Activated naive CD8-positive, alpha-beta T cell treated with anti-CD3 and anti-CD28 coated beads, Interleukin-2, amount 10 ng/mL, durations not matched to agents 7 days and 5 days (primary cell): ENCODE data around the gene SIPA1L3. TPM values are rescaled to one million over a fixed set of nuclear protein-coding genes. Genes with fewer than 3 reads are reported as not detected.

Experiments
- ATAC-seq: fragments of 150-1000 bp; cut with Tn5 transposase; one replicate; pipeline ENCODE4 v1.10.0; 2021; ENCODE audit warnings: low read depth, moderate library complexity
- POLR2A ChIA-PET: fragments of 350-600 bp; sonication (Branson Sonifier 250); formaldehyde crosslinking; loops from one replicate; lab custom pipeline; 2021; ENCODE audit warnings: antibody characterized with exemption; lab: Charles Lee
- DNase-seq: peaks from one replicate; pipeline ENCODE4 v3.0.0; 2021
- H3K27ac Mint-ChIP-seq: one replicate; pipeline ENCODE4 v1.8.0; 2022; ENCODE audit warnings: mild to moderate bottlenecking, mixed read lengths
- H3K27me3 Mint-ChIP-seq: one replicate; pipeline ENCODE4 v1.8.0; 2022; ENCODE audit warnings: mild to moderate bottlenecking, moderate library complexity, mixed read lengths
- H3K36me3 Mint-ChIP-seq: one replicate; pipeline ENCODE4 v1.8.0; 2021; ENCODE audit warnings: mild to moderate bottlenecking, mixed read lengths
- H3K4me1 Mint-ChIP-seq: one replicate; pipeline ENCODE4 v1.8.0; 2021; ENCODE audit warnings: mixed read lengths
- H3K4me3 Mint-ChIP-seq: one replicate; pipeline ENCODE4 v1.8.0; 2022; ENCODE audit warnings: mild to moderate bottlenecking, moderate library complexity, mixed read lengths
- H3K9me3 Mint-ChIP-seq: one replicate; pipeline ENCODE4 v1.8.0; 2021; ENCODE audit warnings: mixed read lengths
- total RNA-seq, 2 experiments: library from RNA; stranded (reverse); gene quantifications; one replicate each; pipeline ENCODE4 v1.2.3, GENCODE V29; 2021

Gene SIPA1L3
- total RNA-seq, 2 experiments from 2014 or later = 20.3 to 24.6 TPM

DNA sequence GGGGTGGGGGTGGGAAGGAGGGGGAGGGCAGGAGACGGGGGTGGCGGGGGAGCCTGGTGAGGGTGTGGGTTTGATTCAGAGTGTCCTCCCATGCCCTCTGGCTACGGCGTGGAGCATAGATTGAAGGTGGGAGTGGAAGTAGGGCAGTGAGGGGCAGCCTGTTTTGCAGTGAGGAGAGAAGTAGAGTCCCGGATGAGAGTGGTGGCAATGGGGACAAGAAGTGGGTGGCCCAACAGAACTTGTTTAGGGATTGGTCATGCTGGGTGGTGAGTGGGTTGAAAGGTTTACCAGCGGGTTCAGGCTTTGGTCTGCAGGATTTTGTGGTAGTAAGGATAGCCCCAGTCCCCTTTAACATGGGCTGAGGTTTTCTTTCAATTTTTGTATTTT lies 35.5 kb downstream of the SIPA1L3 start:
- Mint-ChIP-seq H3K9me3 (peaks cover 2% of the 10 kb centered on the region), H3K4me3 (no peak overlapping the region), H3K27ac (no peak overlapping the region), H3K36me3 (peaks cover 2% of the 10 kb centered on the region), H3K4me1 (peaks cover 2% of the 10 kb centered on the region), H3K27me3 (no peaks in the 10 kb centered on the region)
- no peak for DNase-seq
- no peak for ATAC-seq
- POLR2A ChIA-PET = no interaction called here

DNA sequence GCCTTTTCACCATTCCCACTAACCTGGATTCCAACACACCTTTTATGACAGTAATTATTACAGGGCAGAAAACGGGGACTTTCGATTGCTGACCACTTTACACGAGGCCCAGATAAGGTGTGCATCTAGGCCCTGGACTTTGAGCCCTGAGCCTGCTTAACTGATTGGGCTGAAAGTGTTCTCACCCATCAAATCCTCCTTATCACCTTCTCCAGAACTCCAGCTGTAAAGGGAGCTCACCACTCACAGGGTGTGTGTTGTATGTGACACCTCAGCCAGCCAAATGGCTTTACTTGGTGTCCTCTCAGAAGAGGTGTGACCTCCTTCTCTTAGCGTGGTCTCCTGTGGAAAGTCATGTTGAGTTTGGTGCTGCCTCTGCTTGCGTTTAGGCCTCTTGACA lies 36.5 kb downstream of the SIPA1L3 start:
- Mint-ChIP-seq H3K36me3 (peaks cover 2% of the 10 kb centered on the region), H3K27ac (no peak overlapping the region), H3K27me3 (no peaks in the 10 kb centered on the region), H3K9me3 (peaks cover 2% of the 10 kb centered on the region), H3K4me3 (no peak overlapping the region), H3K4me1 (peaks cover 2% of the 10 kb centered on the region)
- ATAC-seq (no peak), DNase-seq (no peak)
- POLR2A ChIA-PET = interaction anchor here (0.7 kb wide), 1 partner anchor 228 kb away, joined by 4 read pairs; no protein-coding TSS in a partner anchor

DNA sequence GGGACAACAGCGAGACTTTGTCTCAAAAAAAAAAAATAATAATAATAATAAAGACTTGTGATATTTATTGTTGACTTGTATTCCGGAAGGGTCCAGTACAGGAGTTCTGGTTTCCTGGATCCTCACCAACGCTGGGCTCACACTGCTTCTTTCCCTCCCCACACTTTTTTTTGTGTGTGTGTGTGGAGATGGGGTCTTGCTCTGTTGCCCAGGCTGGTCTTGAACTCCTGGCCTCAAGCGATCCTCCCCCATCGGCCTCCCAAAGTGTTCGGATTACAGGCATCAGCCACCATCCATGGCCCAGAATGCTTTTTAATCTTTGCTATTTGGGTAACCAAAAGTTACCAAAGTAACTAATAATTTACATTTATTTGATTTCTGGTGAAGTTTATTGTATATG lies 39.1 kb downstream of the SIPA1L3 start:
- no peaks in the 10 kb centered on the region for H3K4me1 Mint-ChIP-seq
- H3K36me3 Mint-ChIP-seq = peaks cover 4% of the 10 kb centered on the region
- ATAC-seq (no peak), DNase-seq (no peak)
- POLR2A ChIA-PET = no interaction called here
- H3K27ac Mint-ChIP-seq = no peak overlapping the region
- no peaks in the 10 kb centered on the region for H3K27me3 Mint-ChIP-seq
- H3K4me3 Mint-ChIP-seq = no peak overlapping the region
- peaks cover 4% of the 10 kb centered on the region for H3K9me3 Mint-ChIP-seq

DNA sequence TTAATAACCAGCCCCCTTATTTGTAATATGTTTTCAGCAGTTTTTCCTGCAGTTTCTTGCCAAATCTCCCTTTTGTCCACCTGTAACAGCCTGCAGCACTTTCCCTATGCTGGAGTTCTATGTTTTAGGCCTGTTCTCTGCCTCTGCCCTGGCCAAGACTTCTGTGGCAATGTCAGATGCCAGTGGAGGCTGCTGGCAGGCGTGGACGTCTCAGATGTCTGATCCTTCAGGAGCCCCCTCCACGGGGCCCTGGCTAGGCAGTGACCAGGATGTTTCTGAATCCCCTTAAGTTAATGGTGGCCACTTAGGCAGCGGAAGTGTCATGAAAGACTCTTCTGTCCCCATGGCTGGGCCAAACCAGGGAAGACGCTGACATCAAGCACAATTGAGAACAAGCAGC lies 40.8 kb downstream of the SIPA1L3 start:
- no peak overlapping the region for H3K4me3 Mint-ChIP-seq
- no peaks in the 10 kb centered on the region for H3K27me3 Mint-ChIP-seq
- POLR2A ChIA-PET = no interaction called here
- no peak for DNase-seq
- ATAC-seq = no peak
- peaks cover 5% of the 10 kb centered on the region for H3K9me3 Mint-ChIP-seq
- H3K36me3 Mint-ChIP-seq = peaks cover 5% of the 10 kb centered on the region
- no peak overlapping the region for H3K27ac Mint-ChIP-seq
- no peaks in the 10 kb centered on the region for H3K4me1 Mint-ChIP-seq

DNA sequence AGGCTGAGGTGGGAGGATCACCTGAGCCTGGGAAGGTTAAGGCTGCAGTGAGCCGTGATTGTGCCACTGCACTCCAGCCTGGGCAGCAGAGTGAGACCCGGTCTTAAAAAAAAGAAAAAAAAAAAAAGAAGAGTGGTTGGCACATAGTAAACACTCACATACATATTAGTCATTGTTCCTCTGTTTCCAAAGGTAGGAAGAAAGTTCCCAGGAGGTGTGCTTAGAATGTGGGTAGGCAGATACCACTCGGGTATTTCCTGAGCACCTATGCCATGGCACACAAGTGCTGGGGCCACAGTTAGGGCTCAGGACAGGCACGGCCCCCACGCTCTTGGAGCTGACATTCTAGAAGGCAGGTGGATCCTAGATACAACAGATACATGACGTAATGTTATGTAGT lies 41.4 kb downstream of the SIPA1L3 start:
- Mint-ChIP-seq H3K27ac (no peak overlapping the region), H3K27me3 (no peaks in the 10 kb centered on the region), H3K4me3 (no peak overlapping the region), H3K36me3 (peaks cover 5% of the 10 kb centered on the region), H3K4me1 (no peaks in the 10 kb centered on the region), H3K9me3 (peaks cover 6% of the 10 kb centered on the region)
- ATAC-seq (no peak), DNase-seq (no peak)
- POLR2A ChIA-PET = no interaction called here

DNA sequence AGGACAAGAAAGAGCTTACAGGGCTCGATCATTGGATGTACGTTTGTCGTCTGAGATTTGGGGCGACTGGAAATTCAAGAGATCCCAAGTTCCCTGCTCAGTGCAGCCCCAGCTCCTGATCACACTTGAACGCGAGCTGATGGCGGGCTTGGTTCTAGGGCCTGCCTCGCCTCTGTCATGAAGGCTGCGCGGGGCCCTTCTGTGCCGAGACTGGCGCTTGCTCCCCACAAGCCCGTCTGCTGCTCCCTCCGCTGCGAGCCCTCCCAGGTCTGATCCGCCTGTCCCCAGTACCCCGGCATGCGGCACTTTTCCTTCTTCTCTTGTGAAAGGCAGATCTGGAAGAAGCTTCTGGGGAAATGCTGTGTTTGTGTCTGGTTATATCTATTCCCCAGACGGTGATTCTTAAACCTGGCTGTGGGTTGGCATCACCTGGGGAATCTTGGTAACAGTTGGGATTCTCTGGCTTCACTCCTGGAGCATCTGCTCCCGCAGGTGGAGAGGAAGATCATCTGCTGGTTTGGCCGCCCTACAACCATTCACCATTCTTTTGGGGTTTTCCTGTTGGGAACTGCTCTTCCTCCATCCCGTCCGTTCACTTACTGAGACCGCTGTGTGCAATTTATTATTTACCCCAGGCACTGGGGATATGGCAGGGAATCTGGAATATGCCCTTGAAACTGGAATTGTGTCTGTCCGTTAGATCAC lies 43.6 kb downstream of the SIPA1L3 start:
- no peak for ATAC-seq
- Mint-ChIP-seq H3K4me3 (no peak overlapping the region), H3K9me3 (peaks cover 9% of the 10 kb centered on the region), H3K4me1 (no peaks in the 10 kb centered on the region), H3K27me3 (no peaks in the 10 kb centered on the region), H3K27ac (no peak overlapping the region), H3K36me3 (peaks cover 8% of the 10 kb centered on the region)
- POLR2A ChIA-PET = no interaction called here
- no peak for DNase-seq

DNA sequence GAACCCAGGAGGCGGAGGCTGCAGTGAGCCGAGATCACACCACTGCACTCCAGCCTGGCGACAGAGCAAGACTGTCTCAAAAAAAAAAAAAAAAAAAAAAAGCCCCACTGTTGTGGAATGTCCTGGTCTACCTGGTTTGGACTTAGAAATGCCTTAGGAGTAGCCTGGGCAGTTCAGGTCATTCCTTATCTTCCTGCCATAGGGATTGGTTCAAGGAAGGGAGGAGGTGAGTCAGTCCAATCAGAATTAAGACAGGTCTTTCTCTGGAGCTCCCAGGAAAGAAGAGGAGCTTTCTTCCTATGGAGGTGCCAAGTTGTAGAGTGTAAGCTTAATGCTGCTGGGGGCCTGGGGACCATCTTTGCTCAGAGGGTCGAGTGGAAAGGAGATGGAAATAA lies 44.8 kb downstream of the SIPA1L3 start:
- no peaks in the 10 kb centered on the region for H3K4me1 Mint-ChIP-seq
- POLR2A ChIA-PET = no interaction called here
- H3K27ac Mint-ChIP-seq = no peak overlapping the region
- peaks cover 8% of the 10 kb centered on the region for H3K36me3 Mint-ChIP-seq
- no peaks in the 10 kb centered on the region for H3K27me3 Mint-ChIP-seq
- DNase-seq (no peak), ATAC-seq (no peak)
- peaks cover 9% of the 10 kb centered on the region for H3K9me3 Mint-ChIP-seq
- H3K4me3 Mint-ChIP-seq = no peak overlapping the region

DNA sequence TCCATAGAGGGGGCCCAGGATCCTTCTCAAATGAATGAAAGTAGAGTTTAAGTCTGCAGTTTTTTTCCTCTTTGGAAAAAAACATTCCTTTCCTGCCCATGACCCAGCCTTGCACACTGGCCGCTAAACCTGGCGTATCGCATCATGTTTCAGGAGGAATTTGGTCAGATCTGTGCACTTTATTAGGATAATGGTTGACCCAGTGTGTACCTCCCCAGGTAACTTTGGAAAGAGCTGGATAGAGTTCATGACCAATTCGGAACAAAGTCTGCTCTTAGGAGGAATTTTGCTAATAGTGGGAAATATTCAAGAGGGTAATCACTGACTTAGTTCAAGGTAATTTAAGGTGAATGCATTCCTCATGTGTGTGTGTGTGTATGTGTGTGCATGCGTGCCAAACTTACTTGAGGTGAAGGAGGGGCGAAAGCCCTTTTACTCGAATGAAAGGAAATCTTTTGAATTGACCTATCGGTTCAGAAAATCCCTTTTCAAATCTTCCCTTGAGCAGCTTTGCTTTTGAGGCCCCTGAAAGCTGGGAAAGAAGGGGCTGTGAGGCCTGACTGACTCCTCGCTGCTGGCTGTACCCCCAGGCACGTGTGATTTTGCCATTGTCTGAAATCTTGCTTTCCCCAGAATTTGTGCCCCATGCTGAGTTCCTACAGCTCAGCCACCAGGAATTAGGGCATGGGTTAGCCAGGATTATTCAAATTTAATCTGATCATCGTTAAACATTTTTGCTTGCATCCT lies 46.3 kb downstream of the SIPA1L3 start:
- Mint-ChIP-seq H3K27me3 (no peaks in the 10 kb centered on the region), H3K9me3 (peaks cover 9% of the 10 kb centered on the region), H3K27ac (no peak overlapping the region), H3K4me3 (no peak overlapping the region), H3K36me3 (peaks cover 8% of the 10 kb centered on the region), H3K4me1 (no peaks in the 10 kb centered on the region)
- DNase-seq (no peak), ATAC-seq (no peak)
- POLR2A ChIA-PET = no interaction called here

DNA sequence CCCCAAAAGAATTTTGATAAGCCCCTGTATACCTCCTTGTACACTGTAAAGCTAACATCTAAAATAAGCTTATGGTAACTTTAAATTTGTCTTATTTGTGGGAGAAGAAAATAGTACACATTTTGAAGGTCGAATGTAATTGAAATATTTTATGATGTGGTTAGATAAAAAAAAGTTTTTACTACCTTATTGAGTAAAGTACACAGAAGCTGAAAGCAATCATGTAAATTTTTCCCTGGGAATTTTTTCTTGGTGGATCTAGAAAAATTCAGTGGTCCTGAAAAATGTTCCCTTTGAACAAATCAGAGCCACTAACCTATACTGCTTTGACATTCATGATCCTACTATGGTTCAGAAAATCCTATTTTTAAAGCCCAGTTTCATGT lies 46.9 kb downstream of the SIPA1L3 start:
- Mint-ChIP-seq H3K4me1 (no peaks in the 10 kb centered on the region), H3K9me3 (peaks cover 11% of the 10 kb centered on the region), H3K27ac (no peak overlapping the region), H3K4me3 (no peak overlapping the region), H3K36me3 (peaks cover 9% of the 10 kb centered on the region), H3K27me3 (no peaks in the 10 kb centered on the region)
- no peak for ATAC-seq
- DNase-seq = no peak
- POLR2A ChIA-PET = no interaction called here

DNA sequence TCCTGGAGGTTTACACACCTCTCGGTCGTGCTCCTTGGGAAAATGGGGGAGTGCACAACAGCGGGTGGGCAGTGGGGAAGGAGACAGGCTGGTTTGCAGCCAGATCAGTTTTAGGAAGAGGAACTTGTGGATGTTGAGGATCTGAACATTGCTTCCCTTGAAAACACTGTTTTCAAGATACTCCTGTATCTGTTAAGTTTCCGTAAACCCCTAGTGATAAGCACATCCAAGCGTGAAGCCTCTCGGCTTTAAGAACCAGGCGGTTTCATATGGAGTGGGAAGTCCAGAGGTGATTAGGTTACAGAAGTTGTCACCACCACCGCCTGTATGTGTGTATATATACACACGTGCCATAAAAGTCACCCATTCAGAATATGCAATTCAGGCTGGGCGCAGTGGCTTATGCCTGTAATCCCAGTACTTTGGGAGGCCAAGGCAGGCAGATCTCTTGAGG lies 47.4 kb downstream of the SIPA1L3 start:
- peaks cover 13% of the 10 kb centered on the region for H3K9me3 Mint-ChIP-seq
- no peak overlapping the region for H3K27ac Mint-ChIP-seq
- DNase-seq = no peak
- H3K36me3 Mint-ChIP-seq = peaks cover 9% of the 10 kb centered on the region
- no peak for ATAC-seq
- H3K4me1 Mint-ChIP-seq = no peaks in the 10 kb centered on the region
- POLR2A ChIA-PET = no interaction called here
- no peaks in the 10 kb centered on the region for H3K27me3 Mint-ChIP-seq
- no peak overlapping the region for H3K4me3 Mint-ChIP-seq

DNA sequence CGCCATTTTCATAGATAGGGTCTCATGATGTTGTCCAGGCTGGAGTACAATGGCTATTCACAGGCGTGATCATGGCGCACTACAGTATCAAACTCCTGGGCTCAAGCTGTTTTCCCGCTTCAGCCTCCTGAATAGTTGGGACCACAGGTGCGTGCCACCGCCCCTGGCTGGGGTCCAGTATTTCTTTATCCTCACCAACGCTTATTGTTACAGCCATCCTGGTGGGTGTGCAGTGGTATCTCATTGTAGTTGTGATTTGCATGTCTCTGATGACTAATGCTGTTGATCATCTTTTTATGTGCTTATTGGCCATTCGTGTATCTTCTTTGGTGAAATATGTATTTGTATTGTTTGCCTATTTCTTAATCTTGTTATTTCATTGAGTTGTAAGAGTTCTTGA lies 49.0 kb downstream of the SIPA1L3 start:
- POLR2A ChIA-PET = no interaction called here

DNA sequence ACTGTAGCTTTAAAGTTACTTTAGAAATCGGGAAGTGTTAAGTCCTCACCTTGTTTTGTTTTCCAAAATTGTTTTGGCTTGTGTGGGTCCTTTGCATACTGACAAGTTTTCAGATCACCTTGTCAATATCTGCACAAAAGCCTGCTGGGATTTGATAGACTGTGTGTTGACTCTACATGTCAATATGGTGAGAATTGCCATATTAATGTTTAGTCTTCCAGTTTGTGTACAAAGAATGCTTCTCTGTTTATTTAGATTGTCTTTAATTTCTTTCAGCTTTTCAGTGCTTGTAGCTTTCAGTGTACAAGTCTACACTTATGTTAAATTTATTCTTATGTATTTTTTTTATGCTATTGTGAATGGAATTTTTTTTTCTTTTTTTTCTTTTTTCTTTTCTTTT lies 50.2 kb downstream of the SIPA1L3 start:
- no peaks in the 10 kb centered on the region for H3K27me3 Mint-ChIP-seq
- H3K36me3 Mint-ChIP-seq = peaks cover 9% of the 10 kb centered on the region
- no peak overlapping the region for H3K27ac Mint-ChIP-seq
- ATAC-seq (no peak), DNase-seq (no peak)
- POLR2A ChIA-PET = no interaction called here
- no peaks in the 10 kb centered on the region for H3K4me1 Mint-ChIP-seq
- no peak overlapping the region for H3K4me3 Mint-ChIP-seq
- peaks cover 12% of the 10 kb centered on the region for H3K9me3 Mint-ChIP-seq

More for the DNA sequence above, 49.0 kb downstream of the SIPA1L3 start:
- no peak overlapping the region for H3K4me3 Mint-ChIP-seq
- peaks cover 11% of the 10 kb centered on the region for H3K9me3 Mint-ChIP-seq
- DNase-seq (no peak), ATAC-seq (no peak)
- H3K27me3 Mint-ChIP-seq = no peaks in the 10 kb centered on the region
- no peak overlapping the region for H3K27ac Mint-ChIP-seq
- no peaks in the 10 kb centered on the region for H3K4me1 Mint-ChIP-seq
- H3K36me3 Mint-ChIP-seq = peaks cover 7% of the 10 kb centered on the region

DNA sequence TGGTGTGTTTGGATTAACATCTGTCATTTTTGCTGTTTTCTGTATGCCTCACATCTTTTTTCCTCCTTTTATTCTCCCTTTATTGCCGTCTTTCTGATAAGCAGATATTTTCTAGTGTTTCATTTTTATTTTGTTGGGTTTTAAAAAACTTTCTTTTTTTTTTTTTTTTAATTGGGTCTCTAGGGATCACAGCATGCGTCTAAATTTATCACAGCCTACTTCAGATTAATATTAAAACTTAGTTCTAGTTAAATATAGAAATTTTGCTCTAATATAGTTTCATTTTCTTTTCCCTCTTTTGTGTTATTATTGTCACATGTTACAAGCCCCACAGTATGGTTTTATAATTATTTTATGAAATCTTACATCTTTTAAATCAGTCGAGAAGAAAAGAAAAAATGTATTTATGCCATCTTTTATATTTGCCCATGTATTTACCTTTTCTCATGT lies 52.7 kb downstream of the SIPA1L3 start:
- no peak overlapping the region for H3K4me3 Mint-ChIP-seq
- H3K9me3 Mint-ChIP-seq = peaks cover 11% of the 10 kb centered on the region
- H3K27me3 Mint-ChIP-seq = no peaks in the 10 kb centered on the region
- H3K36me3 Mint-ChIP-seq = peaks cover 11% of the 10 kb centered on the region
- ATAC-seq (no peak), DNase-seq (no peak)
- no peaks in the 10 kb centered on the region for H3K4me1 Mint-ChIP-seq
- no peak overlapping the region for H3K27ac Mint-ChIP-seq
- POLR2A ChIA-PET = no interaction called here

DNA sequence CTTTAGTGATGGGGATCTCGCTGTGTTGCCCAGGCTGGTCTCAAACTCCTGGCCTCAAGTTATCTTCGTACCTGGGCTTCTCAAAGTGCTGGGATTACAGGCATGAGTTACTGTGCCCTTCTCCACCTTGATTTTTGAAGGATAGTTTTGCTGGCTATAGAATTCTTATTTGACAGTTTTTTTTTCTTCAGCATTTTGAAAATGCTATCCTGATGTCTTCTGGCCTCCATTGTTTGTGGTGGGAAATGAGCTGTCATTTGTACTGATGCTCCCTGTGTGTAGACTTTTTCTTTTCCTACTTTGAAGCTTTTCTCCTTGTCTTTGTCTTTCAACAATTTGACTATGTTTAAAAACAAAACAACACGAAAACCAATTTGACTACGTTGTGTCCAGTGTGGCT lies 54.2 kb downstream of the SIPA1L3 start:
- ATAC-seq = no peak
- Mint-ChIP-seq H3K27ac (no peak overlapping the region), H3K4me1 (no peaks in the 10 kb centered on the region), H3K36me3 (peaks cover 9% of the 10 kb centered on the region), H3K9me3 (peaks cover 8% of the 10 kb centered on the region), H3K4me3 (no peak overlapping the region), H3K27me3 (no peaks in the 10 kb centered on the region)
- POLR2A ChIA-PET = no interaction called here
- DNase-seq = no peak
